NOMO-1 (cell line): ENCODE measurements around the gene MTNR1A.

ENCODE experiments used
- DNase-seq, 2 experiments: peaks; one replicate each; lab custom pipeline; 2025; ENCODE audit not compliant: unreplicated experiment in 2 of 2; lab: John Stamatoyannopoulos, UW

MTNR1A gene

DNA sequence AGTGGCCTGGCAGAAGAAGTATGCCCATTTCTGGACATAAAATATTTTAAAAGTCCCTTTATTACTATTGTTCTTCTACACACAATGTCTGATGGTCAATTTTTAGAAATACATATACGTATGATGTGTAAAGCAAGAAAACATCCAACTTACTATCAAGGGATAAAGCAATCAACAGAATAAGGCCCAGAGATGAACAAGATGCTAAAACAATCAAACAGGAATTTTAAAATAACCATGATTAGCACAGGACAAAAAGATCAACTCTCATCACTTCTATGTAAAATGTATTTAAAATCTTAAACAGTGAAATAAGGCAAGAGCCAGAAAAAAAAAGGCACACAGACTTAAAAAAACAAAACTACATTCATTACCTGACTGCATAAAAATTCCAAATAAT, 60.9 kb downstream of the MTNR1A start:
- DNase-seq: no peak

DNA sequence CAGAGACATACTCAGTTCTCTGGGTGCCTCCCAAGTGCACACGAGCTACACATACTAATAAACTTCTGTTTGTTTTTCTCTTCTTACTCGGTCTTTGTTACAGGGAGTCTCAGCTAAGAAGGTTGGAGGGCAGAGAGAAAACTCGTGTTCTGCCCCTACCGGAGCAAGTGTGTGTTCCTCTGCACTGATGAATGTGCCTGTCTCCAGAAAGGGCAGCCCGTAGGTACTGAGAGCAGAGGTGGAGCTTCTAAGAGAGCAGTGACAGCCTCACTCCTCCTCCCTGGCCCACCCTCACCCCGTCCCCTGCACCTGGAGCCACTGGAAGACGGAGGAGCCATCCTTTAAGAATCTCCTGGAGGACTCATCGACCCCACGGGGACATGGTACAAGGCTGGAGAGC, 67.6 kb downstream of the MTNR1A start:
- DNase-seq: no peak

DNA sequence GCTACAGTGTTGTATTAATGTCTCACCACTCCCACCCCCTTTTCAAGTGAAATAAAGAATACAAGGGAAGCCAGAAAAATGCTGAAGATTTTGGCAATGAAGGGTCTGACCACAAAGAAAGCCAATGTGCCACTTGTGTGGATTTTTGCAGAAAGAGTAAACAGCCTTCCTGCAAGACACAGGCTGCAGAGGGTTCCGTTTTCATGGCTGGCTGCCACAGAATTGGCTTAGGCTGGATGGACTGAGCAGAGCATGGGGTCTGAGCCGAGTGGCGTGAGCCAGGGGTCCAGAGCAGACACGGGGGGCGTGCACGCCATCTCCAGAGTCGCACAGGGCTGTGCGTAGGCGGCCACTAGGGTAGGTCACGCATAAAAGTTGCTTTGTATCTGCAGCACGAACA, 69.2 kb downstream of the MTNR1A start:
- DNase-seq: no peak

DNA sequence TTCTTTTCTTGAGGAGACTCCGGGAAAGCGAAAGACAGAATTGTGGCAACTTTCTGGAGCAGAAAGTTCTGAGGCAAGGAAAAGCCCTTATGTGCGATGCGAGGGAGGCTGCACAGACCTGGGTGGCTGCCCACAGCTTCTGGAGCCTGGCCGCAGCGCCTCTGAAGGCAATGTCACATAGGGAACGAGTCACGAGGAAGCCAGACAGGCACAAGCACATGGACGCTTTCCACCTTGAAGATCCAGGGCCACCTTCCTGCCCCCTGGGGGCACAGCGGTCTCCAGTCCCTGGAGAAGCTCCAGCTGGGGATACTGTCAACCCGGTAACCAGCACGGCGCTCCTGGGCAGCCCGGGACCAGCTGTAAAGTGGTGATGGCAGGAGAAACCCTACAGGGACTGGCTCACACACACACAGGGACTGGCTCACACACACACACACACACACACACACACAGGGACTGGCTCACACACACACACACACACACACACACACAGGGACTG, 69.8 kb downstream of the MTNR1A start:
- no peak for DNase-seq

DNA sequence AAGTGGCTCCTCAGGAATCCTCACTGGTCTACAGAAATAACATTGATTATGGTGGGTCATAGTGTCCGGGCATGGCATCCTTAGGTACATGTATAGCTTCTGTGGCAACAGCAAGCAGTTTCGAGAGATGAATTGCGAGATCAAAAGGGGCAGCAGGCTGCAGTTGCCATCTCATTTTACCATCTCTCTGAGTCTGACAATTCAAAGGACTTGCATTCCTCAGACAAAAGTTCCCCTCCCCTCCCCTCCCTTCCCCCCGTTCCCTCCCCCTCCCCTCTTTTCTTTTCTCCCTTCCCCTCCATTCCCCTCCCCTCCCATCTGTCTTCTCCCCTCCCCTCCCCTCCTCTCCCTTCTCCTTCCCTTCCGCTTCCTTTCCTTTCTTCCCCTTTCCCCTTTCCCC, 70.2 kb downstream of the MTNR1A start:
- no peak for DNase-seq

DNA sequence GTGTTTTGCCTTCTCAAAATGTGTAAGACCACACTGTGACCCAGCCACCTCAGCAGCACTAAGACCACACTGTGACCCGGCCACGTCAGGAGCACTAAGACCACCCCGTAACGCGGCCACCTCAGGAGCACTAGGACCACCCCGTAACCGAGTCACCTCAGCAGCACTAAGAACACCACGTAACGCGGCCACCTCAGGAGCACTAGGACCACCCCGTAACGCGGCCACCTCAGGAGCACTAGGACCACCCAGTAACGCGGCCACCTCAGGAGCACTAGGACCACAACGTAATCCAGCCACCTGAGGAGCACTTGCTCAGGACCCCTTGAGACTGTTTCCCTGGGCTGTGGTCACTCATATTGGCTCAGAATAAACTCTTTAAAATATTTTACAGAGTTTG, 71.7 kb downstream of the MTNR1A start:
- no peak for DNase-seq
